SU-DHL-6 (cell line): Measurements from ENCODE around the gene CTDP1.

Experiments used
- H2AFZ ChIP-seq: fragments of 200-600 bp; sonication (generic); 2 replicates; pipeline ENCODE4 v1.6.1; 2014; ENCODE audit warnings: low read depth, mild to moderate bottlenecking, moderate library complexity, mixed read lengths, antibody characterized with exemption, low read length; ENCODE audit not compliant: severe bottlenecking
- H3F3A ChIP-seq: fragments of 200-600 bp; shearing (Covaris generic); 2 replicates; pipeline ENCODE4 v1.6.0; 2016; ENCODE audit warnings: antibody characterized with exemption, mild to moderate bottlenecking; ENCODE audit not compliant: insufficient read depth
- H3K27ac ChIP-seq: fragments of 200-600 bp; sonication (generic); 2 replicates; pipeline ENCODE4 v1.5.1; 2016; ENCODE audit warnings: low read depth, mild to moderate bottlenecking, low read length, moderate library complexity, mixed read lengths
- H3K27me3 ChIP-seq: fragments of 200-600 bp; sonication (generic), shearing (Covaris generic); 2 replicates; pipeline ENCODE4 v1.6.0; 2014; ENCODE audit warnings: mild to moderate bottlenecking, low read length
- H3K36me3 ChIP-seq: fragments of 200-600 bp; sonication (generic); 2 replicates; pipeline ENCODE4 v1.6.1; 2014; ENCODE audit warnings: mild to moderate bottlenecking, low read length, mixed read lengths
- H3K4me2 ChIP-seq: fragments of 300-600, 200-600 bp; shearing (Covaris generic), sonication (generic); 2 replicates; pipeline ENCODE4 v1.6.0; 2014; ENCODE audit warnings: low read length, low read depth, mild to moderate bottlenecking; ENCODE audit not compliant: poor library complexity, severe bottlenecking
- H3K4me3 ChIP-seq: fragments of 200-600 bp; sonication (generic); 2 replicates; pipeline ENCODE4 v1.5.1; 2014; ENCODE audit warnings: antibody characterized with exemption, low read length, mild to moderate bottlenecking, mixed read lengths; ENCODE audit not compliant: insufficient read depth, poor library complexity, severe bottlenecking
- H3K79me2 ChIP-seq: fragments of 200-600 bp; sonication (generic); 2 replicates; pipeline ENCODE4 v1.6.1; 2014; ENCODE audit warnings: mild to moderate bottlenecking, low read length, moderate library complexity; ENCODE audit not compliant: insufficient read depth
- H3K9ac ChIP-seq: fragments of 200-600 bp; sonication (generic); 2 replicates; pipeline ENCODE4 v1.7.0; 2014; ENCODE audit warnings: mild to moderate bottlenecking, low read length
- H3K9me2 ChIP-seq: fragments of 200-600 bp; sonication (generic); replicated peaks from 2 replicates; pipeline ENCODE4 v1.6.1; 2014; ENCODE audit warnings: low read length; ENCODE audit not compliant: insufficient read depth
- H3K9me3 ChIP-seq: fragments of 200-600 bp; sonication (generic); 2 replicates; pipeline ENCODE4 v1.6.1; 2014; ENCODE audit warnings: low read length, mixed read lengths; ENCODE audit not compliant: insufficient read depth
- H4K20me1 ChIP-seq: fragments of 200-600 bp; sonication (generic); 2 replicates; pipeline ENCODE4 v1.6.1; 2014; ENCODE audit warnings: low read depth, mild to moderate bottlenecking, antibody characterized with exemption, low read length, moderate library complexity, mixed read lengths
- EZH2phosphoT487 ChIP-seq: fragments of 200-600 bp; sonication (generic), shearing (Covaris generic); conservative IDR thresholded peaks from 2 replicates; pipeline ENCODE4 v1.6.1; 2018; ENCODE audit warnings: mild to moderate bottlenecking, antibody characterized with exemption, low read length, moderate library complexity, mixed read lengths
- TF ChIP-seq, protein P1 (sequence below): fragments of 200-600 bp; sonication (generic); IDR thresholded peaks from one replicate; pipeline ENCODE4 v1.5.1; 2017; ENCODE audit warnings: antibody characterized with exemption, mild to moderate bottlenecking, low read length, moderate library complexity; ENCODE audit not compliant: insufficient read depth, poor library complexity, severe bottlenecking

CTDP1 gene

DNA sequence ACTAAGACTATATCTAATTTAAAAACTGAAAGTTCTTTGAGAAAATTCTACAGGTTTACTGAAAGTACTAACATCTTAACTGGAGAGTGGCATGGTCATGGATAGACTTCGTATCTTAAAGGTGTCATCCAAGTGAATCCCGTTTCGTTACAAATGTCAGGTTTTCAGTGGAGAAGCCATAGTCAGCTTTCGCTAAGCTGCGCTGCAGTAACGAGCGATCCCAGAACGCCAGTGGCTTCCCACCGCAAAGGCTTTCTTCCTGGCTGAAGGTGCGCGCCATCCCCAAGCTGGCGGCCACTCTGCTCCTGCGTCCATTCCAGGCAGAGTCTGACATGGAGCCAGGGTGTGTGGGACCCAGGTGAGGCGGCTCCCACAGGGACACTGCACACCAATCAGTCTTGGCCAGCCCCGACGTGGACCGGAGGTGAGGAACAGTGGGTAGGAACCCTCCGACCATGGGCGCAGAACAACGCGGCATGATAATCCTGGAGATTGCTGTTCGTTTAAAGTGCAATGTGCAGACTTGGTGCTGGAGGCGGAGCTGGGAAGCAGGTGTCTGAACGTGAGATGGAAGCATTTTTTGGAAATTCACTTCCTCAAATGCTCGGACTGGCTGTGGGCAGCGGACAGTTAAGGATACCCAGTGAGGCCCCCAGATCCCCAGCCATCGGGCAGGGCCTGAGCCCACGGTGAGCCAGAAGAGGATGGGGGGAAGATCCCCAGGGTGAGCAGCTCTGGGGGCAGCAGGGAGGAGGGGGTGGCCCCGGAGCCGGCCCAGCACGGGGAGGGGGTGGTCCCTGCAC, 90.3 kb downstream of the CTDP1 start:
- Histone ChIP-seq H2AFZ (no peak overlapping the region), H3K9ac (no peak overlapping the region), H3F3A (no peaks in the 10 kb centered on the region), H3K79me2 (no peaks in the 10 kb centered on the region), H3K36me3 (no peaks in the 10 kb centered on the region), H3K4me3 (no peak overlapping the region), H4K20me1 (no peaks in the 10 kb centered on the region), H3K9me3 (peaks cover 14% of the 10 kb centered on the region; the same call in 1 of the 2 replicates), H3K9me2 (no peaks in the 10 kb centered on the region), H3K27ac (no peak overlapping the region), H3K4me2 (no peak overlapping the region), H3K27me3 (no peaks in the 10 kb centered on the region)
- TF ChIP-seq EZH2phosphoT487, result no peak
- TF ChIP-seq, protein P1, sequence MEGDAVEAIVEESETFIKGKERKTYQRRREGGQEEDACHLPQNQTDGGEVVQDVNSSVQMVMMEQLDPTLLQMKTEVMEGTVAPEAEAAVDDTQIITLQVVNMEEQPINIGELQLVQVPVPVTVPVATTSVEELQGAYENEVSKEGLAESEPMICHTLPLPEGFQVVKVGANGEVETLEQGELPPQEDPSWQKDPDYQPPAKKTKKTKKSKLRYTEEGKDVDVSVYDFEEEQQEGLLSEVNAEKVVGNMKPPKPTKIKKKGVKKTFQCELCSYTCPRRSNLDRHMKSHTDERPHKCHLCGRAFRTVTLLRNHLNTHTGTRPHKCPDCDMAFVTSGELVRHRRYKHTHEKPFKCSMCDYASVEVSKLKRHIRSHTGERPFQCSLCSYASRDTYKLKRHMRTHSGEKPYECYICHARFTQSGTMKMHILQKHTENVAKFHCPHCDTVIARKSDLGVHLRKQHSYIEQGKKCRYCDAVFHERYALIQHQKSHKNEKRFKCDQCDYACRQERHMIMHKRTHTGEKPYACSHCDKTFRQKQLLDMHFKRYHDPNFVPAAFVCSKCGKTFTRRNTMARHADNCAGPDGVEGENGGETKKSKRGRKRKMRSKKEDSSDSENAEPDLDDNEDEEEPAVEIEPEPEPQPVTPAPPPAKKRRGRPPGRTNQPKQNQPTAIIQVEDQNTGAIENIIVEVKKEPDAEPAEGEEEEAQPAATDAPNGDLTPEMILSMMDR, result no peak

DNA sequence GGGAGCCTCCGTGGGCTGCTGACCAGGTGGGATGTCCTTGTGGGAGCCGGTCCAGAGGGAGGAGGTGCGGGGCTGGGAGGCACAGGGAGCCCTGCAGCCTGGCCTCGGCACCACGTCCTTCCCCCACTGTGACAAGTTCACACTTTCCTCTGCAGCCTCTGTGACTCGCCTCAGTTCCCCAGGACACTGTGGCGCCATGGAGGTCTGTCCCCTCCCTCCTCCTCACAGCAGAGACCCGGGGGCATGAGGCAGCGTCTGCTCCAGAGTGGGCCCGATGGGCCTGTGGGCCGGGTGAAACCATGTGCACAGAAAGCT, 90.9 kb downstream of the CTDP1 start:
- Histone ChIP-seq H4K20me1 (no peaks in the 10 kb centered on the region), H3K4me3 (no peak overlapping the region), H3K27ac (no peak overlapping the region), H3F3A (no peaks in the 10 kb centered on the region), H3K27me3 (no peaks in the 10 kb centered on the region), H3K36me3 (no peaks in the 10 kb centered on the region), H2AFZ (no peak overlapping the region), H3K9ac (no peak overlapping the region), H3K9me2 (no peaks in the 10 kb centered on the region), H3K9me3 (peaks cover 14% of the 10 kb centered on the region; the same call in 1 of the 2 replicates), H3K4me2 (no peak overlapping the region), H3K79me2 (no peaks in the 10 kb centered on the region)
- TF ChIP-seq EZH2phosphoT487, result no peak
- TF ChIP-seq, protein P1, result no peak

- Histone ChIP-seq H3K79me2 (no peaks in the 10 kb centered on the region), H3K4me2 (no peak overlapping the region), H3K9ac (no peak overlapping the region), H2AFZ (no peak overlapping the region), H3F3A (no peaks in the 10 kb centered on the region), H3K27me3 (no peaks in the 10 kb centered on the region), H3K9me3 (peaks cover 14% of the 10 kb centered on the region; the same call in 1 of the 2 replicates), H3K36me3 (no peaks in the 10 kb centered on the region), H3K27ac (no peak overlapping the region), H3K4me3 (no peak overlapping the region), H4K20me1 (no peaks in the 10 kb centered on the region), H3K9me2 (no peaks in the 10 kb centered on the region)
- no peak for TF ChIP-seq EZH2phosphoT487
- TF ChIP-seq, protein P1, result no peak
These were observed 91.2 kb downstream of the CTDP1 start for GRCh38 chr18:79770826-79771225.
